K562 (cell line): ENCODE measurements around the gene ERBB3. TPM values are rescaled to one million over a fixed set of nuclear protein-coding genes. Genes with fewer than 3 reads are reported as not detected.

ENCODE experiments used
- ATAC-seq: fragments of 200-7000 bp; cut with Tn5 transposase; 3 replicates; pipeline ENCODE4 v1.9.1; 2020; ENCODE audit warnings: moderate library complexity
- BruUV-seq: library from RNA; stranded (reverse); fragments of 400-500 nt; replicated peaks from 2 replicates; lab custom pipeline; 2021; lab: Mats Ljungman, UMichigan
- CTCF ChIA-PET: fragments of 300-600 bp; formaldehyde crosslinking; extraction: SDS; loops from one replicate; lab custom pipeline; 2021; ENCODE audit warnings: low intra/inter-chr PET ratio; lab: Yijun Ruan, JAX
- POLR2A ChIA-PET: fragments of 300-600, 350-650 bp; sonication (Branson Sonifier 250); formaldehyde crosslinking; extraction: SDS; loops from one replicate; lab custom pipeline; 2021; ENCODE audit warnings: antibody characterized with exemption, inconsistent platforms; lab: Yijun Ruan, JAX
- DNase-seq, 4 experiments: peaks; one replicate each; pipeline versions ENCODE4 v3.0.0 to v3.0.0-alpha.2; 2011 to 2018; ENCODE audit warnings: low spot score in 3 of 4, mixed read lengths in 3 of 4; ENCODE audit errors: extremely low read depth in 1 of 4
- FAIRE-seq: peaks from 2 replicates; lab custom pipeline; 2011; peaks lifted over from hg19 to GRCh38; lab: Jason Lieb, UNC
- H2AFZ ChIP-seq: 2 replicates; pipeline ENCODE4 v1.6.0; 2011; ENCODE audit warnings: low read depth, low read length, control low read depth, inconsistent platforms
- H3K27ac ChIP-seq: fragments of 200-600 bp; 3 replicates; pipeline ENCODE4 v1.8.0; 2011; ENCODE audit warnings: low read depth, mild to moderate bottlenecking, control low read depth, inconsistent platforms, low read length, moderate library complexity, mixed read lengths; ENCODE audit errors: extremely low read depth
- H3K27me3 ChIP-seq, 2 experiments: fragments of 300-600 bp in 1 of 2; 2 replicates in 1 of 2; 3 replicates in 1 of 2; pipeline versions ENCODE4 v1.6.0 to v1.8.0; 2011; ENCODE audit warnings: inconsistent platforms in 2 of 2, low read length in 2 of 2, mild to moderate bottlenecking in 1 of 2, mixed read lengths in 1 of 2, moderate library complexity in 1 of 2; ENCODE audit not compliant: control insufficient read depth in 2 of 2, insufficient read depth in 2 of 2
- H3K36me3 ChIP-seq: fragments of 300-600 bp; 3 replicates; pipeline ENCODE4 v1.8.0; 2011; ENCODE audit warnings: mild to moderate bottlenecking, low read length, inconsistent platforms; ENCODE audit not compliant: control insufficient read depth, insufficient read depth
- H3K4me1 ChIP-seq, 2 experiments: fragments of 200-600 bp in 1 of 2; replicated peaks in 1 of 2; 2 replicates in 1 of 2; 3 replicates in 1 of 2; pipeline versions ENCODE4 v1.5.1 to v1.8.0; 2011; ENCODE audit warnings: inconsistent platforms in 2 of 2, low read length in 2 of 2, mild to moderate bottlenecking in 1 of 2, mixed read lengths in 1 of 2, moderate library complexity in 1 of 2; ENCODE audit not compliant: control insufficient read depth in 2 of 2, insufficient read depth in 2 of 2
- H3K4me2 ChIP-seq: 2 replicates; pipeline ENCODE4 v1.6.1; 2011; ENCODE audit warnings: low read length, control low read depth, inconsistent platforms, mixed read lengths; ENCODE audit not compliant: insufficient read depth
- H3K4me3 ChIP-seq: fragments of 200-600 bp; sonication (generic), shearing (Covaris generic); 2 replicates; pipeline ENCODE4 v1.5.1; 2016; ENCODE audit warnings: control low read depth, inconsistent platforms
- H3K79me2 ChIP-seq: fragments of 200-600 bp; 3 replicates; pipeline ENCODE4 v1.8.0; 2011; ENCODE audit warnings: low read length, inconsistent platforms; ENCODE audit not compliant: control insufficient read depth, insufficient read depth
- H3K9ac ChIP-seq, 2 experiments: 2 replicates each; pipeline versions ENCODE4 v1.6.0 to v1.6.1; 2011; ENCODE audit warnings: low read depth in 2 of 2, low read length in 2 of 2, control low read depth in 1 of 2, inconsistent platforms in 1 of 2, mild to moderate bottlenecking in 1 of 2, mixed read lengths in 1 of 2; ENCODE audit not compliant: insufficient read depth in 1 of 2
- H3K9me1 ChIP-seq: one replicate; pipeline ENCODE4 v1.6.0; 2011; ENCODE audit warnings: inconsistent platforms, mild to moderate bottlenecking, low read length, moderate library complexity; ENCODE audit not compliant: control insufficient read depth, insufficient read depth
- H3K9me3 ChIP-seq: replicated peaks from 2 replicates; pipeline ENCODE4 v1.5.1; 2011; ENCODE audit warnings: low read depth, low read length, inconsistent platforms; ENCODE audit not compliant: control insufficient read depth, insufficient read depth
- H4K20me1 ChIP-seq: replicated peaks from 2 replicates; pipeline ENCODE4 v1.6.1; 2011; ENCODE audit warnings: low read length, inconsistent platforms, mixed read lengths; ENCODE audit not compliant: control insufficient read depth, insufficient read depth
- HDAC6 ChIP-seq: IDR thresholded peaks from 2 replicates; pipeline ENCODE4 v1.6.1; 2012; ENCODE audit warnings: low read depth, mild to moderate bottlenecking, control low read depth, inconsistent platforms, low read length, moderate library complexity
- MAX ChIP-seq: sonication (generic); formaldehyde crosslinking; IDR thresholded peaks from 2 replicates; pipeline ENCODE4 v1.9.0; 2022; ENCODE audit warnings: mild to moderate bottlenecking, missing genetic modification reagents
- ZNF263 ChIP-seq: sonication (generic); formaldehyde crosslinking; IDR thresholded peaks from 2 replicates; pipeline ENCODE4 v1.8.0; 2022; ENCODE audit warnings: mild to moderate bottlenecking, missing genetic modification reagents, borderline replicate concordance
- WGBS: fragments of 100-300 bp; shearing (Covaris generic); methylation state at CpG from one replicate; pipeline ENCODE4 v1.1.6; 2016; ENCODE audit warnings: low coverage, mixed read lengths; ENCODE audit not compliant: insufficient coverage; ENCODE audit errors: missing lambda C conversion rate; 5-methylcytosine and 5-hydroxymethylcytosine counted together
- in situ Hi-C: fragments of 300-500 bp; cut with MboI; formaldehyde crosslinking; loops from 4 replicates; pipeline ENCODE4 v1.15.0; 2018; ENCODE audit warnings: inconsistent platforms, mixed read lengths
- intact Hi-C: fragments of 100-400 bp; cut with micrococcal nuclease; formaldehyde crosslinking; loops from 2 replicates; pipeline ENCODE4 v1.14.2; 2022
- polyA plus RNA-seq, 8 experiments: library from polyadenylated mRNA; depleted of rRNA in 4 of 8; stranded (reverse) in 5 of 8; unstranded in 3 of 8; fragments of >200 nt; fragmentation: Nextera tagmentation in 2 of 8; fragmentation: Illumina TruSeq in 1 of 8; extraction: Ambion mirVana in 2 of 8; extraction: Trizol in 1 of 8; gene quantifications; 2 replicates each; pipeline versions ENCODE4 v1.2.1 to v1.2.3, GENCODE V29; 2011 to 2014; ENCODE audit warnings: inconsistent platforms in 1 of 8, missing spikeins in 1 of 8
- total RNA-seq, 7 experiments: library from RNA; depleted of rRNA in 6 of 7; stranded (reverse); fragments of >200 nt in 6 of 7; fragmentation: Illumina TruSeq in 2 of 7; extraction: Trizol in 2 of 7; gene quantifications; 2 replicates each; pipeline versions ENCODE4 v1.2.1 to v1.2.3, GENCODE V29; 2011 to 2021; ENCODE audit warnings: low replicate concordance in 1 of 7

ERBB3 gene
- total and polyA plus RNA-seq, 9 of the 15 experiments (the other 6 are each of a cell fraction or from before 2014, with no cell fraction given): 1.5 to 5.4 (median 3.8) TPM

- H3K4me1 ChIP-seq: peaks cover 38 to 45% of the 10 kb centered on the region in 2 experiments
- in situ Hi-C loops: no loop called here
Observed at GRCh38 chr12:56081393-56082347, 1.7 kb downstream of the ERBB3 start.

More at GRCh38 chr12:56081393-56082347, 1.7 kb downstream of the ERBB3 start:
- no peaks in the 10 kb centered on the region for H4K20me1 ChIP-seq
- H3K27ac ChIP-seq: 0 out of 3 replicates have a peak overlapping the region, but pooled peaks have one; percentile 19
- WGBS: 48% methylated on average over 6 of the region's 6 CpGs
- H3K27me3 ChIP-seq: no peaks in the 10 kb centered on the region; a peak in 1 of 5 replicates
- peak overlapping the region; percentile 28; the same call in 1 of the 2 replicates for H2AFZ ChIP-seq
- no peaks in the 10 kb centered on the region for H3K9me1 ChIP-seq
- H3K4me3 ChIP-seq: no peak overlapping the region
- no peaks in the 10 kb centered on the region for H3K9me3 ChIP-seq
- TF ChIP-seq MAX (CRISPR knock-in tag) (0 out of 2 replicates have a peak, but pooled peaks have one; percentile 10), HDAC6 (no peak), ZNF263 (CRISPR knock-in tag) (0 out of 2 replicates have a peak, but pooled peaks have one; percentile 47)
- intact Hi-C loops: loop anchor here (2.0 kb wide), 1 partner anchor 23 kb away; the partner anchor contains the start of gene PA2G4
- H3K9ac ChIP-seq: peak overlapping the region in 1 of 2 experiments; percentile 90; a peak in 1 of 4 replicates
- no peak for ATAC-seq
- ChIA-PET POLR2A (interaction anchor here (0.6 to 1.8 kb wide), 5 partner anchors 23 to 1215 kb away, joined by 3 to 10 read pairs (median 4); partner anchors contain the start of genes PA2G4 and ZC3H10), CTCF (no interaction called here)
- H3K79me2 ChIP-seq: no peaks in the 10 kb centered on the region
- no peaks in the 10 kb centered on the region for H3K36me3 ChIP-seq
- BruUV-seq: no TSS peak
- DNase-seq: peak in 1 of 4 experiments; percentile 2
- peak overlapping the region; percentile 15; the same call in 1 of the 2 replicates for H3K4me2 ChIP-seq
- FAIRE-seq: no peak
